ENCODE results near the gene TACC2. TPM values are rescaled to one million over a fixed set of nuclear protein-coding genes. Genes with fewer than 3 reads are reported as not detected.
"Not testable (repeated sequence)": the region's sequence is repeated elsewhere in the genome, so short reads cannot be mapped to it uniquely, and the experiment has no call there.

The TACC2 gene
- total RNA-seq, 2 experiments from 2014 or later = not detected

- ATAC-seq (ENCODE audit: low read depth) = no peak
- Mint-ChIP-seq H3K36me3 (no peaks in the 10 kb centered on the region), H3K27ac (no peak overlapping the region), H3K4me1 (no peaks in the 10 kb centered on the region), H3K9me3 (peaks cover 1% of the 10 kb centered on the region), H3K27me3 (peaks cover 3% of the 10 kb centered on the region), H3K4me3 (no peak overlapping the region)
- POLR2A ChIA-PET = no interaction called here
- DNase-seq = no peak
These were observed 61.3 kb downstream of the TACC2 start for GRCh38 chr10:122050311-122050710.

- DNase-seq (no peak), ATAC-seq (ENCODE audit: low read depth) (no peak)
- H3K4me1 Mint-ChIP-seq = no peaks in the 10 kb centered on the region
- H3K4me3 Mint-ChIP-seq = no peak overlapping the region
- H3K27ac Mint-ChIP-seq = no peak overlapping the region
- H3K27me3 Mint-ChIP-seq = peaks cover 3% of the 10 kb centered on the region
- H3K36me3 Mint-ChIP-seq = no peaks in the 10 kb centered on the region
- peaks cover 1% of the 10 kb centered on the region for H3K9me3 Mint-ChIP-seq
- POLR2A ChIA-PET = no interaction called here
These were observed 61.8 kb downstream of the TACC2 start for GRCh38 chr10:122050811-122051210.

GRCh38 chr10:122051609-122052385, 62.8 kb downstream of the TACC2 start:
- Mint-ChIP-seq H3K36me3 (no peaks in the 10 kb centered on the region), H3K4me1 (no peaks in the 10 kb centered on the region), H3K9me3 (peaks cover 1% of the 10 kb centered on the region), H3K27ac (no peak overlapping the region), H3K27me3 (peaks cover 3% of the 10 kb centered on the region), H3K4me3 (no peak overlapping the region)
- POLR2A ChIA-PET = no interaction called here
- DNase-seq (no peak), ATAC-seq (ENCODE audit: low read depth) (no peak)

- Mint-ChIP-seq H3K4me3 (no peak overlapping the region), H3K9me3 (peaks cover 1% of the 10 kb centered on the region), H3K4me1 (no peaks in the 10 kb centered on the region), H3K27ac (no peak overlapping the region), H3K36me3 (no peaks in the 10 kb centered on the region), H3K27me3 (no peaks in the 10 kb centered on the region)
- POLR2A ChIA-PET = no interaction called here
- ATAC-seq (ENCODE audit: low read depth) (no peak), DNase-seq (no peak)
These were observed 63.7 kb downstream of the TACC2 start for GRCh38 chr10:122052701-122053100.

GRCh38 chr10:122053314-122053713, 64.4 kb downstream of the TACC2 start:
- ATAC-seq (ENCODE audit: low read depth) (no peak), DNase-seq (no peak)
- no peaks in the 10 kb centered on the region for H3K27me3 Mint-ChIP-seq
- H3K27ac Mint-ChIP-seq = no peak overlapping the region
- POLR2A ChIA-PET = no interaction called here
- H3K36me3 Mint-ChIP-seq = no peaks in the 10 kb centered on the region
- no peaks in the 10 kb centered on the region for H3K4me1 Mint-ChIP-seq
- no peak overlapping the region for H3K4me3 Mint-ChIP-seq
- H3K9me3 Mint-ChIP-seq = peaks cover 1% of the 10 kb centered on the region

GRCh38 chr10:122054048-122055025, 65.4 kb downstream of the TACC2 start:
- H3K27ac Mint-ChIP-seq = no peak overlapping the region
- H3K4me1 Mint-ChIP-seq = no peaks in the 10 kb centered on the region
- H3K27me3 Mint-ChIP-seq = no peaks in the 10 kb centered on the region
- peaks cover 1% of the 10 kb centered on the region for H3K9me3 Mint-ChIP-seq
- H3K4me3 Mint-ChIP-seq = no peak overlapping the region
- DNase-seq (no peak), ATAC-seq (ENCODE audit: low read depth) (no peak)
- no peaks in the 10 kb centered on the region for H3K36me3 Mint-ChIP-seq
- POLR2A ChIA-PET = no interaction called here

- Mint-ChIP-seq H3K4me1 (no peaks in the 10 kb centered on the region), H3K4me3 (no peak overlapping the region), H3K36me3 (no peaks in the 10 kb centered on the region), H3K9me3 (peaks cover 1% of the 10 kb centered on the region), H3K27ac (no peak overlapping the region), H3K27me3 (peaks cover 2% of the 10 kb centered on the region)
- no peak for DNase-seq
- POLR2A ChIA-PET = no interaction called here
- no peak for ATAC-seq (ENCODE audit: low read depth)
These were observed 66.3 kb downstream of the TACC2 start for GRCh38 chr10:122055252-122055651.

- H3K9me3 Mint-ChIP-seq = peaks cover 1% of the 10 kb centered on the region
- H3K27me3 Mint-ChIP-seq = peaks cover 2% of the 10 kb centered on the region
- POLR2A ChIA-PET = no interaction called here
- no peaks in the 10 kb centered on the region for H3K36me3 Mint-ChIP-seq
- H3K4me3 Mint-ChIP-seq = no peak overlapping the region
- DNase-seq = no peak
- no peak for ATAC-seq (ENCODE audit: low read depth)
- no peak overlapping the region for H3K27ac Mint-ChIP-seq
- no peaks in the 10 kb centered on the region for H3K4me1 Mint-ChIP-seq
These were observed 67.6 kb downstream of the TACC2 start for GRCh38 chr10:122056431-122057094.

GRCh38 chr10:122057841-122058413, 69.0 kb downstream of the TACC2 start:
- peaks cover 1% of the 10 kb centered on the region for H3K9me3 Mint-ChIP-seq
- H3K36me3 Mint-ChIP-seq = no peaks in the 10 kb centered on the region
- DNase-seq (no peak), ATAC-seq (ENCODE audit: low read depth) (no peak)
- H3K27me3 Mint-ChIP-seq = peaks cover 2% of the 10 kb centered on the region
- H3K27ac Mint-ChIP-seq = no peak overlapping the region
- POLR2A ChIA-PET = no interaction called here
- no peak overlapping the region for H3K4me3 Mint-ChIP-seq
- H3K4me1 Mint-ChIP-seq = no peaks in the 10 kb centered on the region

GRCh38 chr10:122060250-122060649, 71.3 kb downstream of the TACC2 start:
- no peak overlapping the region for H3K4me3 Mint-ChIP-seq
- H3K9me3 Mint-ChIP-seq = no peaks in the 10 kb centered on the region
- no peak overlapping the region for H3K27ac Mint-ChIP-seq
- no peaks in the 10 kb centered on the region for H3K36me3 Mint-ChIP-seq
- POLR2A ChIA-PET = no interaction called here
- H3K4me1 Mint-ChIP-seq = no peaks in the 10 kb centered on the region
- H3K27me3 Mint-ChIP-seq = peaks cover 2% of the 10 kb centered on the region
- DNase-seq (no peak), ATAC-seq (ENCODE audit: low read depth) (no peak)

- no peaks in the 10 kb centered on the region for H3K36me3 Mint-ChIP-seq
- ATAC-seq (ENCODE audit: low read depth) (no peak), DNase-seq (no peak)
- no peaks in the 10 kb centered on the region for H3K9me3 Mint-ChIP-seq
- no peak overlapping the region for H3K27ac Mint-ChIP-seq
- POLR2A ChIA-PET = no interaction called here
- no peaks in the 10 kb centered on the region for H3K4me1 Mint-ChIP-seq
- no peak overlapping the region for H3K4me3 Mint-ChIP-seq
- H3K27me3 Mint-ChIP-seq = peaks cover 4% of the 10 kb centered on the region
These were observed 74.1 kb downstream of the TACC2 start for GRCh38 chr10:122062831-122063674.

- H3K9me3 Mint-ChIP-seq; H3K27me3 Mint-ChIP-seq; H3K27ac Mint-ChIP-seq; H3K4me3 Mint-ChIP-seq; ATAC-seq (ENCODE audit: low read depth); DNase-seq; H3K4me1 Mint-ChIP-seq; POLR2A ChIA-PET; H3K36me3 Mint-ChIP-seq: not testable (repeated sequence)
These were observed 77.5 kb downstream of the TACC2 start for GRCh38 chr10:122066337-122066939.

Data from activated naive CD8-positive, alpha-beta T cell treated with anti-CD3 and anti-CD28 coated beads, Interleukin-2, amount 10 ng/mL, durations not matched to agents 7 days and 5 days (primary cell).